NT2/D1 (cell line): ENCODE measurements around the gene MT1A.
"Not testable (repeated sequence)": the region's sequence is repeated elsewhere in the genome, so short reads cannot be mapped to it uniquely, and the experiment has no call there.

Source experiments
- DNase-seq: peaks from one replicate; pipeline ENCODE4 v3.0.0-alpha.2; 2011; ENCODE audit warnings: low read depth, low spot score
- H3K27me3 ChIP-seq: 2 replicates; pipeline ENCODE4 v1.6.0; 2011; ENCODE audit warnings: mild to moderate bottlenecking; ENCODE audit not compliant: insufficient read length, insufficient read depth
- H3K36me3 ChIP-seq: 2 replicates; pipeline ENCODE4 v1.6.1; 2011; ENCODE audit warnings: mild to moderate bottlenecking, low read length, mixed read lengths; ENCODE audit not compliant: insufficient read depth, insufficient read length
- H3K4me1 ChIP-seq: 2 replicates; pipeline ENCODE4 v1.5.1; 2011; ENCODE audit not compliant: insufficient read depth, insufficient read length
- H3K4me3 ChIP-seq: 2 replicates; pipeline ENCODE4 v1.5.1; 2011; ENCODE audit warnings: low read depth; ENCODE audit not compliant: insufficient read length
- H3K9ac ChIP-seq: 2 replicates; pipeline ENCODE4 v1.6.0; 2011; ENCODE audit warnings: low read depth; ENCODE audit not compliant: insufficient read length
- H3K9me3 ChIP-seq: 2 replicates; pipeline ENCODE4 v1.5.1; 2011; ENCODE audit warnings: mild to moderate bottlenecking, low read length; ENCODE audit not compliant: insufficient read depth
- SUZ12 ChIP-seq: IDR thresholded peaks from 2 replicates; pipeline ENCODE4 v1.6.1; 2011; ENCODE audit not compliant: insufficient read length, insufficient read depth; ENCODE audit errors: extremely low read depth
- YY1 ChIP-seq: IDR thresholded peaks from 2 replicates; pipeline ENCODE4 v1.6.1; 2011; ENCODE audit not compliant: insufficient read length, insufficient read depth
- ZNF274 ChIP-seq: IDR thresholded peaks from 2 replicates; pipeline ENCODE4 v1.6.1; 2011; ENCODE audit warnings: mild to moderate bottlenecking, low read depth, low read length

MT1A gene

GRCh38 chr16:56662357-56663354 is 24.2 kb downstream of the MT1A start:
- H3K4me1 ChIP-seq, result no peaks in the 10 kb centered on the region
- no peaks in the 10 kb centered on the region for H3K9me3 ChIP-seq
- H3K36me3 ChIP-seq, result peaks cover 31% of the 10 kb centered on the region
- H3K27me3 ChIP-seq, result no peaks in the 10 kb centered on the region
- H3K4me3 ChIP-seq, result no peak overlapping the region
- TF ChIP-seq SUZ12 (no peak), ZNF274 (no peak), YY1 (no peak)
- DNase-seq, result no peak
- H3K9ac ChIP-seq, result no peak overlapping the region

- Histone ChIP-seq H3K9ac (no peak overlapping the region), H3K4me1 (no peaks in the 10 kb centered on the region), H3K27me3 (no peaks in the 10 kb centered on the region), H3K4me3 (no peak overlapping the region), H3K36me3 (peaks cover 21% of the 10 kb centered on the region), H3K9me3 (no peaks in the 10 kb centered on the region)
- no peak for DNase-seq
- TF ChIP-seq ZNF274 (no peak), SUZ12 (no peak), YY1 (no peak)
Measured at GRCh38 chr16:56664506-56664905, 26.0 kb downstream of the MT1A start.

GRCh38 chr16:56665286-56666261 is 27.1 kb downstream of the MT1A start:
- not testable (repeated sequence) for H3K9me3 ChIP-seq, H3K4me3 ChIP-seq, H3K9ac ChIP-seq, H3K4me1 ChIP-seq, DNase-seq, H3K36me3 ChIP-seq, H3K27me3 ChIP-seq

GRCh38 chr16:56667581-56668571 is 29.4 kb downstream of the MT1A start, which contains the start of gene MT1G:
Gene MT1G (minus strand): TSS chr16:56668065. CDS start chr16:56667993, 72 bp downstream.
- DNase-seq, result no peak
- Histone ChIP-seq H3K9ac (no peak within 1 kb of the TSS), H3K36me3 (no peaks in the 10 kb centered on the region), H3K4me1 (no peaks in the 10 kb centered on the region), H3K9me3 (no peaks in the 10 kb centered on the region), H3K27me3 (peaks cover 7% of the 10 kb centered on the region), H3K4me3 (no peak within 1 kb of the TSS)
- no peak for TF ChIP-seq ZNF274
- TF ChIP-seq SUZ12, result no peak
- no peak for TF ChIP-seq YY1

GRCh38 chr16:56669005-56669839 is 30.8 kb downstream of the MT1A start, which contains the start of gene MT1H:
Gene MT1H (plus strand): TSS chr16:56669814. CDS start chr16:56669885, 71 bp downstream.
- Histone ChIP-seq H3K36me3 (no peaks in the 10 kb centered on the region), H3K4me3 (no peak within 1 kb of the TSS), H3K4me1 (no peaks in the 10 kb centered on the region), H3K27me3 (peaks cover 7% of the 10 kb centered on the region), H3K9me3 (no peaks in the 10 kb centered on the region), H3K9ac (no peak within 1 kb of the TSS)
- TF ChIP-seq YY1, result no peak
- TF ChIP-seq ZNF274, result no peak
- no peak for TF ChIP-seq SUZ12
- no peak for DNase-seq
